HepG2 (cell line): Measurements from ENCODE around the gene SORBS2. TPM values are rescaled to one million over a fixed set of nuclear protein-coding genes. Genes with fewer than 3 reads are reported as not detected.

ENCODE experiments used
- ATRX ChIP-seq: sonication (generic); formaldehyde crosslinking; IDR thresholded peaks from 2 replicates; pipeline ENCODE4 v1.4.0; 2020; ENCODE audit warnings: missing genetic modification reagents, borderline replicate concordance
- CREM ChIP-seq, 2 experiments: sonication (generic) in 1 of 2; formaldehyde crosslinking in 1 of 2; IDR thresholded peaks; 2 replicates each; pipeline versions ENCODE4 v1.4.0 to v1.6.1; 2016 to 2020; ENCODE audit warnings: antibody characterized with exemption in 1 of 2, mild to moderate bottlenecking in 1 of 2, missing genetic modification reagents in 1 of 2
- HOXD1 ChIP-seq: sonication (generic); formaldehyde crosslinking; IDR thresholded peaks from 2 replicates; pipeline ENCODE4 v1.5.0; 2020; ENCODE audit warnings: missing genetic modification reagents
- MEIS1 ChIP-seq: sonication (generic); formaldehyde crosslinking; IDR thresholded peaks from 2 replicates; pipeline ENCODE4 v1.9.0; 2021; ENCODE audit warnings: mild to moderate bottlenecking, missing genetic modification reagents, moderate library complexity, borderline replicate concordance
- NKX3-1 ChIP-seq: sonication (generic); formaldehyde crosslinking; IDR thresholded peaks from 2 replicates; pipeline ENCODE4 v1.5.0; 2020; ENCODE audit warnings: missing genetic modification reagents
- PATZ1 ChIP-seq: sonication (generic); formaldehyde crosslinking; IDR thresholded peaks from 2 replicates; pipeline ENCODE4 v1.4.0; 2020; ENCODE audit warnings: missing genetic modification reagents
- PHF5A ChIP-seq: IDR thresholded peaks from one replicate; pipeline ENCODE4 v1.6.1; 2018; ENCODE audit warnings: low read depth, missing genetic modification reagents; ENCODE audit not compliant: unreplicated experiment
- SOX13 ChIP-seq, 3 experiments: fragments of 450-650 bp in 1 of 3; sonication (generic) in 1 of 3; formaldehyde crosslinking in 1 of 3; IDR thresholded peaks in 2 of 3; conservative IDR thresholded peaks in 1 of 3; 2 replicates each; pipeline versions ENCODE4 v1.5.0 to v1.6.1; 2016 to 2020; ENCODE audit warnings: antibody characterized with exemption in 1 of 3, mild to moderate bottlenecking in 1 of 3, missing compliant biosample characterization in 1 of 3, missing genetic modification reagents in 1 of 3, moderate library complexity in 1 of 3
- STAT6 ChIP-seq: sonication (generic); formaldehyde crosslinking; IDR thresholded peaks from 2 replicates; pipeline ENCODE4 v1.4.0; 2020; ENCODE audit warnings: missing genetic modification reagents, mild to moderate bottlenecking, borderline replicate concordance
- TRAFD1 ChIP-seq: sonication (generic); formaldehyde crosslinking; IDR thresholded peaks from 2 replicates; pipeline ENCODE4 v1.5.1; 2020; ENCODE audit warnings: missing genetic modification reagents, mild to moderate bottlenecking, borderline replicate concordance
- ZBTB20 ChIP-seq: sonication (generic); formaldehyde crosslinking; IDR thresholded peaks from 2 replicates; pipeline ENCODE4 v1.8.1; 2023; ENCODE audit warnings: missing genetic modification reagents, low read depth, mild to moderate bottlenecking, borderline replicate concordance
- ZNF335 ChIP-seq: sonication (generic); formaldehyde crosslinking; IDR thresholded peaks from 2 replicates; pipeline ENCODE4 v1.4.0; 2020; ENCODE audit warnings: missing genetic modification reagents
- ZNF44 ChIP-seq: sonication (generic); formaldehyde crosslinking; IDR thresholded peaks from 2 replicates; pipeline ENCODE4 v1.5.1; 2020; ENCODE audit warnings: mild to moderate bottlenecking, missing genetic modification reagents
- ZNF503 ChIP-seq: sonication (generic); formaldehyde crosslinking; IDR thresholded peaks from 2 replicates; pipeline ENCODE4 v1.4.0; 2020; ENCODE audit warnings: missing genetic modification reagents
- ZNF609 ChIP-seq: sonication (generic); formaldehyde crosslinking; IDR thresholded peaks from 2 replicates; pipeline ENCODE4 v1.4.0; 2020; ENCODE audit warnings: mild to moderate bottlenecking, missing genetic modification reagents, borderline replicate concordance
- polyA plus RNA-seq, 8 experiments: library from polyadenylated mRNA; depleted of rRNA in 3 of 8; stranded (reverse) in 7 of 8; unstranded in 1 of 8; fragments of >200 nt; fragmentation: Illumina TruSeq in 4 of 8; extraction: Trizol in 4 of 8; gene quantifications; 2 replicates each; pipeline versions ENCODE4 v1.2.1 to v1.2.3, GENCODE V29; 2011 to 2016; ENCODE audit warnings: low read depth in 4 of 8, missing spikeins in 1 of 8, mixed read lengths in 1 of 8; ENCODE audit not compliant: insufficient read depth in 1 of 8
- total RNA-seq, 5 experiments: library from RNA; depleted of rRNA; stranded (reverse); fragments of >200 nt; fragmentation: Illumina TruSeq; extraction: Trizol; gene quantifications; 2 replicates each; pipeline ENCODE4 v1.2.3, GENCODE V29; 2016; ENCODE audit warnings: low read depth in 1 of 5

SORBS2 gene
- total and polyA plus RNA-seq, 2 of the 13 experiments (the other 11 are each of a cell fraction or from before 2014, with no cell fraction given) = 25.0 to 80.5 TPM

- TF ChIP-seq TRAFD1 (CRISPR knock-in tag) (no peak), PATZ1 (CRISPR knock-in tag) (no peak; the same call in 1 of the 2 replicates), SOX13 (IDR thresholded peaks at IDR 0.05) (no peak; the same call in 1 of the 2 replicates), SOX13 (CRISPR knock-in tag; conservative IDR thresholded peaks at IDR 0.05 in 1 of 2, IDR thresholded peaks at IDR 0.05 in 1 of 2) (peak in 1 of 2 experiments; percentile 89; a peak in 2 of 4 replicates), ZNF609 (CRISPR knock-in tag) (peak; percentile 76; the same call in 1 of the 2 replicates), CREM (IDR thresholded peaks at IDR 0.05) (peak; percentile 86), CREM (CRISPR knock-in tag; IDR thresholded peaks at IDR 0.05) (no peak), ATRX (no peak), STAT6 (CRISPR knock-in tag) (0 out of 2 replicates have a peak, but pooled peaks have one; percentile 32), ZNF44 (CRISPR knock-in tag) (no peak), MEIS1 (no peak), HOXD1 (CRISPR knock-in tag) (peak; percentile 43; the same call in 1 of the 2 replicates), ZBTB20 (CRISPR knock-in tag) (peak; percentile 38; the same call in 1 of the 2 replicates), ZNF503 (CRISPR knock-in tag) (peak; percentile 52; the same call in 1 of the 2 replicates), PHF5A (CRISPR knock-in tag) (no peak), NKX3-1 (peak; percentile 73; the same call in 1 of the 2 replicates), ZNF335 (CRISPR knock-in tag) (no peak)
These were observed 90.0 kb downstream of the SORBS2 start (continued) for GRCh38 chr4:185722029-185722316.
